GM21528 (cell line): ENCODE measurements around the gene MCTP1.
"Not testable (repeated sequence)": the region's sequence is repeated elsewhere in the genome, so short reads cannot be mapped to it uniquely, and the experiment has no call there.

Source experiments
- ATAC-seq: cut with Tn5 transposase; IDR thresholded peaks from one replicate; pipeline ENCODE4 v1.9.1; 2021; ENCODE audit warnings: mild to moderate bottlenecking, moderate library complexity; ENCODE audit not compliant: unreplicated experiment, low FRiP score

Gene MCTP1

DNA sequence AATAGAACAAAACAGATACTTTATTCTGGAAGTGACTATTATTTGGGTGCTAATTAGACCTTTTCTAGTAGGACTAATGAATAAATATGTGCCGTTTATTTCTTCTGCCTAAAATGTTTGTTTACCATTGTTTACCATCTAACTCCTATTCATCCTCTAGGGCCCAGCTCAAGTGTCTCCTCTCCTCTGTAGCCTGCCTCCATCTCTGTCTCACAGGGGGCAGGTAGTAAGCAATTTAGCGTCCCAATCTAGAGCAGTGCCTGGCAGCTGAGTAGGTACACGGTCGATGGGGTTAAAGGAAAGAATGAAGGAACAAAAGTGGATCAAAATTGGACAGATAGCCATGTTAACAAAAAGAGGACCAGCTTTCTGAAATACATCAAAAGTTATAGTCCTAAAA, 435.6 kb downstream of the MCTP1 start:
- ATAC-seq: no peak

DNA sequence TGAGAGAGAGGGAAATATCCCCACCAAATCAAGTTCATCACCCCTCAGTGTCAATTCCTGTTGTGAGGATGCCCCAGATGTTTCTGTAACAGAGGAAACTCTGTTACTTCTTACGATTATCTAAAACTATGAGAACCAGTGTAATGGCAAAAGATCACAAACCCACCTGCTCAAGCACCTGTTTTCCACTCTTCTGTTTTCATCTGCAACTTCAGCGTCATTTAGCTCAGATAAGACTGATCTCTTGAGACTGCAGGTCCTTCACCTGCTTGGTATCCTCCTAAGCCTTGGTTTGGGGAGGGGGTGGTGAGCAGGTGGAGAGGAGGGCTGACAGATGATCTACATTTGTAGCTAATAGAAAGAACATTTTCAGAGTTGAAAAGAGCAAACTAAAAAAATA, 437.2 kb downstream of the MCTP1 start:
- ATAC-seq: no peak

- no peak for ATAC-seq
Measured at GRCh38 chr5:94847019-94847418, 437.9 kb downstream of the MCTP1 start.

DNA sequence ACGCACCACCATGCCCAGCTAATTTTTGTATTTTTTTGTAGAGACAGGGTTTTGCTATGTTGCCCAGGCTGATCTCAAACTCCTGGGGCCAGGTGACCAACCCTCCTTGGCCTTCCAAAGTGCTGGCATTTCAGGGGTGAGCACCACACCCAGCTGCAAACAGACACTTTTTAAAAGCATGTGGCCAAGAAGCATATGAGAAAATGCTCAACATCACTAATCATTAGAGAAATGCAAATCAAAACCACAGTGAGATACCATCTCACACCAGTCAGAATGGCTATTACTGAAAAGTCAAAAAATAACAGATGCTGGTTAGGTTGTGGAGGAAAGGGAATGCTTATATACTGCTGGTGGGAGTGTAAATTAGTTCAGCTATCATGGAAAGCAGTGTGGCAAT, 439.2 kb downstream of the MCTP1 start:
- ATAC-seq: not testable (repeated sequence)

DNA sequence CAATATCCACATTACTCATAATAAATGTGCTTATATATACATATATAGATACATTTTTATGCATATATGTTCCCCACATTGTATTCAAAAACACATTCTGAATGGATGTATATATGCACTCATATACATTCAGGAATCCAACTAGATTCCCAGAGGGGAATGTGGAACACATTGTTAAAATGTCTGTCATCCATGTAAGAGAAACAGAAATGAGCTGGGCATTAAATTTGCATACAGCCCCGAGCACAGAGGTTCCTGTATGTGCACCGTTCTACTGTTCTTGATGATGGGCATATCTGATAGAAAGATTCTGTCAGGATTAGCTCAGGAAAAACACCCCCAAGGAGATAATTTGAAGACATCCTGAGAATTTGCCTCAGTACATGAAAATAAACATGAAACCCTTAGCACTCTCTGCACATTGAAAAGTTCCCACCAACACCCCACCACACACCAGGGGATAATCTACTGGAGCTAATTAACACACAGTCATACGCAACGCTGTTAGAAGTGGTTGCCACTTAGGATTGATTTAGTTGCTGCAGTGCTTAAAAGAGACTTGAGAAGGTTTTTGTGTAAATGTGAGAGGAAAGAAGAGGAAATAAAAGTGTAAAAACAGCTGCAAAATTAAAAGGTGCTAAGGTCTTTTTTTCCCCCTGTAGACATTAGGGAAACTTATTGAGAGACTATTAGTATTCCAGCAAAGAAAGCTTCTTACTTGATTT, 443.1 kb downstream of the MCTP1 start:
- no peak for ATAC-seq

DNA sequence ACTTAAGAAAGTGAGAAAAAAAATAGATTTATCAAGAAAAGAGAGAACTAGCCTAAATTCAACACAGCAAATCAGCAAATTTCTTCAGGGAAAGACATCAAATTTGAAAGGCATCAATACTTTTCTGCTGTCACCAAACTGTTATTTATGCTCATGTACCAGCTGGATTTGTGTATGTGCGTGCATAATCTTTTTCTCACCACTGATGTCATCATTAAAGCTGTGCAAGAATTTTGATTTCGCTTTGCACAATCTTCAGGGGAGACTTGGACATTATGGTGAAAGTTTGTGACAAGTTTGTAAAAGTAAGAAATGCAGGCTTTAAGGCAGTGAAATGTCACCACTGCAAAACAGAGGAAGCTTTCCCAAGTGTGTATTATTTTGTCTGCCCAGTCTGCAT, 451.0 kb downstream of the MCTP1 start:
- ATAC-seq: no peak

- ATAC-seq: no peak
Measured at GRCh38 chr5:94832685-94833084, 452.2 kb downstream of the MCTP1 start.

DNA sequence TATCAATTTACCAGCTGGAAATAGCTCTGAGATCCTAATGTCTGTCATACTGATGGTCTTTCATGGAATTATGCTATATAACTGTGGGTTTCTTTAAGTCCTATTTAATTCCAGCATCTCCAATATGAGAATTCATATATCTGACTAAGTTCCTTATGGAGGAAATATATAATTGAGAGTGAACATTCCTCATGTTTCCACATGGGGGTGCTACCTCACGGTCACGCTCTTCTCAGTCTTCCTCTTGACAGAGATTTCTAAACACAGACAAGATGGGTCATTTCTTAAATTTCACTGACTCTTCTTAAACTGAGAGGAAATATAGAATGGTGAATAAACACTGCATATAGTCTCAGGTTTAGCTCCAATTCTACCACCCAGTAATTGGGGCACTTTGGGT, 454.4 kb downstream of the MCTP1 start:
- ATAC-seq: no peak

DNA sequence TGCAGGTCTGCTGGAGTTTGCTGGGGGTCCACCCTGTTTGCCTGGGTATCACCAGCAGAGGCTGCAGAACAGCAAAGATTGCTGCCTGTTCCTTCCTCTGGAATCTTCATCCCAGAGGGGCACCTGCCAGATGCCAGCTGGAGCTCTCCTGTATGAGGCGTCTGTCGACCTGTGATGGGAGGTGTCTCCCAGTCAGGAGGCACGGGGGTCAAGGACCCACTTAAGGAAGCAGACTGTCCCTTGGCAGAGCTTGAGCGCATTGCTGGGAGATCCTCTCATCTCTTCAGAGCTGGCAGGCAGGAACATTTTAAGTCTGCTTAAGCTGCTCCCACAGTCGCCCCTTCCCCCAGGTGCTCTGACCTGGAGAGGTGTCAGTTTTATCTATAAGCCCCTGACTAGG, 456.7 kb downstream of the MCTP1 start:
- ATAC-seq: not testable (repeated sequence)

DNA sequence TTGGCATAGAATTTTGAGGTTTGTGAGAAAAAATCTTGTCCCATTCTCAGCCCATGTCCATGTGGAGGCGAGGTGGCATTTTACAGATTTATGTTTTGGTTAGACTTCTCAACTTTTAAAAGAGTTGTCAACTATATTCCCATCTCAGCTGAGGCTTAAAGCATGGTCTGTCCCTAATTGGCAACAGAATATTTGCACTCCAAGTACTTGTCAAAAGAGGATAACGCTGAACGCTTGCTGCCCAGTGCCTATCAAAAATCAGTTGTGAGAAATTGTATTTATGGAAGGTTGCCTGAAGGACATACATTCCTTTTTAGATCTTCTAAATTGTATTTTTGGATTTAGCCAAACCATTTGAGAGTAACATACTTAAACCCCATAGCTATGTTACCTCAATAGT, 464.4 kb downstream of the MCTP1 start:
- no peak for ATAC-seq

- ATAC-seq: no peak
Measured at GRCh38 chr5:94818904-94819303, 466.0 kb downstream of the MCTP1 start.

GRCh38 chr5:94815313-94816039, 469.4 kb downstream of the MCTP1 start:
- no peak for ATAC-seq

- no peak for ATAC-seq
Measured at GRCh38 chr5:94812232-94812631, 472.7 kb downstream of the MCTP1 start.

GRCh38 chr5:94811331-94811730, 473.6 kb downstream of the MCTP1 start:
- no peak for ATAC-seq

GRCh38 chr5:94810877-94811276, 474.0 kb downstream of the MCTP1 start:
- ATAC-seq: no peak

- ATAC-seq: no peak
Measured at GRCh38 chr5:94810281-94810680, 474.6 kb downstream of the MCTP1 start.

GRCh38 chr5:94808497-94808896, 476.4 kb downstream of the MCTP1 start:
- no peak for ATAC-seq

GRCh38 chr5:94807985-94808384, 476.9 kb downstream of the MCTP1 start:
- no peak for ATAC-seq

- no peak for ATAC-seq
Measured at GRCh38 chr5:94802450-94802849, 482.4 kb downstream of the MCTP1 start.

GRCh38 chr5:94796586-94796985, 488.3 kb downstream of the MCTP1 start:
- no peak for ATAC-seq

DNA sequence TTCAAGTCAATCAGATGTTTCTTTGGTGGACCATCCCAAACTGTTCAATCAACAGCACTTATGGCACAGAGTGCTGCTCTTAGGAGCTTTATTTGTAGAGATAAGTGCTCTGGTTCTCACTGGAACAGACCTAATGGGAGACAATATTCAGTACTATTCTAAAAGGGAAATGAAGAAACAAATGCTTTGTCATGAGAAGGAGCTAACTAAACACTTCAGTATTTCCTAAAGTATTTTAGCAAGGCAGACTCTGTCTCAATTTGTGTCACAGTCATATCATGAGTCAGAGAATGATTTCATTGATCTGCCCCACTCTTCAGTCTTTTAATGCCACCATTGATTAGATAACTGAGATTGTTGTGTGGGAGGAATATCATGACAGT, 491.1 kb downstream of the MCTP1 start:
- peak; percentile 51 for ATAC-seq

- peak; percentile 100 for ATAC-seq
Measured at GRCh38 chr5:94793113-94793815, 491.6 kb downstream of the MCTP1 start.
